Lower lobe of right lung (tissue), 2 donors: Measurements from ENCODE around the gene ANKRD28. TPM values are rescaled to one million over a fixed set of nuclear protein-coding genes. Genes with fewer than 3 reads are reported as not detected.

ENCODE experiments used
- ATAC-seq, 2 donors: fragments of 200-7000 bp; cut with Tn5 transposase; one replicate each; pipeline ENCODE4 v1.9.1; 2020 to 2022; ENCODE audit warnings: mild to moderate bottlenecking in 2 of 2, moderate library complexity in 2 of 2
- DNase-seq: peaks from one replicate; pipeline ENCODE4 v3.0.0-alpha.2; 2020
- H3K27ac ChIP-seq: fragments of 200-600 bp; one replicate; pipeline ENCODE4 v1.8.0; 2022
- H3K27me3 ChIP-seq: fragments of 200-600 bp; one replicate; pipeline ENCODE4 v1.8.0; 2022; ENCODE audit warnings: low read depth
- H3K36me3 ChIP-seq: fragments of 200-600 bp; one replicate; pipeline ENCODE4 v1.8.0; 2022; ENCODE audit warnings: mild to moderate bottlenecking
- H3K4me1 ChIP-seq: fragments of 200-600 bp; one replicate; pipeline ENCODE4 v1.8.0; 2022
- H3K4me3 ChIP-seq: fragments of 200-600 bp; one replicate; pipeline ENCODE4 v1.8.0; 2022; ENCODE audit warnings: mild to moderate bottlenecking
- H3K9me3 ChIP-seq: fragments of 200-600 bp; one replicate; pipeline ENCODE4 v1.8.0; 2022
- CTCF ChIP-seq: fragments of 200-600 bp; IDR thresholded peaks from one replicate; pipeline ENCODE4 v1.8.0; 2022; ENCODE audit warnings: antibody characterized with exemption, mild to moderate bottlenecking
- intact Hi-C: fragments of 100-400 bp; cut with DNase I; formaldehyde crosslinking; loops from one replicate; pipeline ENCODE4 v1.11.0; 2022
- total RNA-seq: library from RNA; stranded (reverse); fragmentation: NEBNext Ultra II Directional; extraction: Animal tissue kit (Norgen Biotek cat#: 25700); gene quantifications from one replicate; pipeline ENCODE4 v1.2.1, GENCODE V29; 2021
- donor health status: DM: no; HTN: yes; CAD: no; lungs with severe emphysema.

Gene ANKRD28
- total RNA-seq, 1 donor from 2014 or later, result 57.2 TPM

GRCh38 chr3:15656342-15656741, 141.4 kb downstream of the ANKRD28 start:
- H3K27me3 ChIP-seq, result no peaks in the 10 kb centered on the region
- no peak for DNase-seq
- TF ChIP-seq CTCF, result no peak
- peaks cover 22% of the 10 kb centered on the region for H3K9me3 ChIP-seq
- H3K4me3 ChIP-seq, result no peak overlapping the region
- intact Hi-C loops, result no loop called here
- H3K27ac ChIP-seq, result no peak overlapping the region
- ATAC-seq, result no peak
- H3K4me1 ChIP-seq, result no peaks in the 10 kb centered on the region
- H3K36me3 ChIP-seq, result no peaks in the 10 kb centered on the region

GRCh38 chr3:15654891-15655290, 142.9 kb downstream of the ANKRD28 start:
- H3K4me1 ChIP-seq, result no peaks in the 10 kb centered on the region
- DNase-seq (no peak), ATAC-seq (no peak)
- no peaks in the 10 kb centered on the region for H3K27me3 ChIP-seq
- H3K36me3 ChIP-seq, result no peaks in the 10 kb centered on the region
- no peak overlapping the region for H3K27ac ChIP-seq
- H3K9me3 ChIP-seq, result peaks cover 22% of the 10 kb centered on the region
- no peak overlapping the region for H3K4me3 ChIP-seq
- intact Hi-C loops, result no loop called here
- no peak for TF ChIP-seq CTCF

- Histone ChIP-seq H3K27ac (no peak overlapping the region), H3K4me3 (no peak overlapping the region), H3K36me3 (no peaks in the 10 kb centered on the region), H3K27me3 (no peaks in the 10 kb centered on the region), H3K4me1 (no peaks in the 10 kb centered on the region), H3K9me3 (peaks cover 22% of the 10 kb centered on the region)
- ATAC-seq (no peak), DNase-seq (no peak)
- intact Hi-C loops, result no loop called here
- TF ChIP-seq CTCF, result no peak
Observed at GRCh38 chr3:15654127-15654526, 143.7 kb downstream of the ANKRD28 start.

GRCh38 chr3:15653321-15653720, 144.5 kb downstream of the ANKRD28 start:
- no peak for ATAC-seq
- Histone ChIP-seq H3K27me3 (no peaks in the 10 kb centered on the region), H3K27ac (no peak overlapping the region), H3K4me1 (no peaks in the 10 kb centered on the region), H3K36me3 (no peaks in the 10 kb centered on the region), H3K9me3 (peaks cover 22% of the 10 kb centered on the region), H3K4me3 (no peak overlapping the region)
- intact Hi-C loops, result no loop called here
- DNase-seq, result no peak
- no peak for TF ChIP-seq CTCF

GRCh38 chr3:15651396-15651795, 146.4 kb downstream of the ANKRD28 start:
- no peak for ATAC-seq
- H3K36me3 ChIP-seq, result no peaks in the 10 kb centered on the region
- peaks cover 18% of the 10 kb centered on the region for H3K4me1 ChIP-seq
- intact Hi-C loops, result no loop called here
- TF ChIP-seq CTCF, result no peak
- H3K27ac ChIP-seq, result no peak overlapping the region
- H3K27me3 ChIP-seq, result no peaks in the 10 kb centered on the region
- peaks cover 12% of the 10 kb centered on the region for H3K9me3 ChIP-seq
- no peak overlapping the region for H3K4me3 ChIP-seq
- no peak for DNase-seq

- Histone ChIP-seq H3K9me3 (no peaks in the 10 kb centered on the region), H3K27me3 (no peaks in the 10 kb centered on the region), H3K4me3 (no peak overlapping the region), H3K4me1 (peaks cover 23% of the 10 kb centered on the region), H3K27ac (no peak overlapping the region), H3K36me3 (no peaks in the 10 kb centered on the region)
- intact Hi-C loops, result no loop called here
- DNase-seq, result no peak
- no peak for TF ChIP-seq CTCF
- ATAC-seq, result no peak
Observed at GRCh38 chr3:15649858-15650257, 147.9 kb downstream of the ANKRD28 start.
